ENCODE results near the gene HSF4. TPM values are rescaled to one million over a fixed set of nuclear protein-coding genes. Genes with fewer than 3 reads are reported as not detected.

Gene HSF4
- total RNA-seq, 1 experiment from 2014 or later = 1.2 TPM

DNA sequence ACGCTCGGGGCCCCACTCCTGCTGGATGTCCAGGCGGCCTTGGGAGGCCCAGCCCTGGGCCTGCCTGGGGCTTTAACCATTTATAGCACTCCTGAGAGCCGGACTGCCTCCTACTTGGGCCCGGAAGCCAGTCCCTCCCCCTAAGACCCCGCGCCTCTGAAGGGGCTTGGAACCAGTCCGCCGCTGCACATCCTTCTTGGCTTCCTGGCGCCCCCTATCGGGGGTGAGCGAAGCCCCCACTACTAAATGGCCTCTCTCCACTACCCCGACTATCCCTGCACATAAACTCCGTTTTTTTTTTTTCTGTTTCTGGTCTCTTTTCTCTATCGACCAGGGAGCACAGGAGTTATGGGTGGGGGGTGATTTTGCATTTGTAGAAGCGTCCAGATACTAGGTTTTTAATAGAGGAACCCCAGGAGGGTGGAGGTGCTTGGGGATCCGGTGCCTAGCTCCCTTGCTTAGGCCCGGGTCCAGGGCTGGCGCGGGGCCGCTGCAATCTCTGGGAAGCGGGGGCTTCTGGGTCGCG, 5.2 kb downstream of the HSF4 start:
- Mint-ChIP-seq H3K4me1 (peaks cover 36 to 60% of the 10 kb centered on the region in 2 experiments), H3K36me3 (ENCODE audit: insufficient read depth in 1 of 3, low read depth in 3 of 3) (peaks cover 0 to 2% (median 0%) of the 10 kb centered on the region in 3 experiments; a peak in 1 of 7 replicates), H3K27ac (no peak overlapping the region), H3K27me3 (ENCODE audit: low read depth) (peaks cover 89% of the 10 kb centered on the region), H3K9me3 (peaks cover 0 to 3% of the 10 kb centered on the region in 2 experiments; a peak in 1 of 5 replicates), H3K4me3 (peak overlapping the region; percentile 62 to 87)
- H3K4me1 ChIP-seq (ENCODE audit: insufficient read depth, low read length) = peaks cover 5% of the 10 kb centered on the region; the same call in 1 of the 2 replicates
- H3K9me3 ChIP-seq (ENCODE audit: control insufficient read depth, low read depth, low read length) = no peaks in the 10 kb centered on the region
- H3K79me1 ChIP-seq (ENCODE audit: insufficient read depth, low read depth, low read length, poor library complexity, severe bottlenecking) = no peaks in the 10 kb centered on the region
- H2AK5ac ChIP-seq (ENCODE audit: insufficient read length, low read length) = no peak overlapping the region
- H4K20me1 ChIP-seq (ENCODE audit: control insufficient read depth, insufficient read depth, insufficient read length) = no peaks in the 10 kb centered on the region
- H2BK12ac ChIP-seq (ENCODE audit: insufficient read length, low read depth, low read length) = no peak overlapping the region
- H4K91ac ChIP-seq (ENCODE audit: insufficient read length, low read depth, low read length) = no peak overlapping the region
- no peak overlapping the region for H3K4ac ChIP-seq (ENCODE audit: low read depth, low read length)
- peaks cover 67% of the 10 kb centered on the region for H3K27me3 ChIP-seq (ENCODE audit: insufficient read depth, low read length)
- no peak overlapping the region for H4K8ac ChIP-seq (replicated peaks; ENCODE audit: insufficient read length, low read depth, low read length)
- no peak overlapping the region for H2BK15ac ChIP-seq (ENCODE audit: low read depth, low read length)
- no peak overlapping the region for H3K14ac ChIP-seq (ENCODE audit: insufficient read depth, low read length)
- H3K27ac ChIP-seq (ENCODE audit: insufficient read length, low read depth, low read length) = no peak overlapping the region
- H3K4me2 ChIP-seq (ENCODE audit: insufficient read depth, insufficient read length, low read length) = peak overlapping the region; percentile 60
- no peak overlapping the region for H3K56ac ChIP-seq (ENCODE audit: insufficient read length, low read depth, low read length)
- H2BK5ac ChIP-seq (ENCODE audit: insufficient read length, low read length) = no peak overlapping the region
- no peak overlapping the region for H4K5ac ChIP-seq (ENCODE audit: insufficient read length, low read depth, low read length)
- H2BK120ac ChIP-seq (ENCODE audit: low read depth, low read length, poor library complexity, severe bottlenecking) = no peak overlapping the region
- H3K23ac ChIP-seq (ENCODE audit: insufficient read length, low read depth, low read length) = no peak overlapping the region
- TF ChIP-seq, protein P1, sequence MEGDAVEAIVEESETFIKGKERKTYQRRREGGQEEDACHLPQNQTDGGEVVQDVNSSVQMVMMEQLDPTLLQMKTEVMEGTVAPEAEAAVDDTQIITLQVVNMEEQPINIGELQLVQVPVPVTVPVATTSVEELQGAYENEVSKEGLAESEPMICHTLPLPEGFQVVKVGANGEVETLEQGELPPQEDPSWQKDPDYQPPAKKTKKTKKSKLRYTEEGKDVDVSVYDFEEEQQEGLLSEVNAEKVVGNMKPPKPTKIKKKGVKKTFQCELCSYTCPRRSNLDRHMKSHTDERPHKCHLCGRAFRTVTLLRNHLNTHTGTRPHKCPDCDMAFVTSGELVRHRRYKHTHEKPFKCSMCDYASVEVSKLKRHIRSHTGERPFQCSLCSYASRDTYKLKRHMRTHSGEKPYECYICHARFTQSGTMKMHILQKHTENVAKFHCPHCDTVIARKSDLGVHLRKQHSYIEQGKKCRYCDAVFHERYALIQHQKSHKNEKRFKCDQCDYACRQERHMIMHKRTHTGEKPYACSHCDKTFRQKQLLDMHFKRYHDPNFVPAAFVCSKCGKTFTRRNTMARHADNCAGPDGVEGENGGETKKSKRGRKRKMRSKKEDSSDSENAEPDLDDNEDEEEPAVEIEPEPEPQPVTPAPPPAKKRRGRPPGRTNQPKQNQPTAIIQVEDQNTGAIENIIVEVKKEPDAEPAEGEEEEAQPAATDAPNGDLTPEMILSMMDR (conservative IDR thresholded peaks at IDR 0.05) = peak; percentile 92
- DNase-seq = peak; percentile 89
- H3K23me2 ChIP-seq (ENCODE audit: insufficient read length, low read depth, low read length, poor library complexity, severe bottlenecking) = peaks cover 16% of the 10 kb centered on the region
- H2BK20ac ChIP-seq (ENCODE audit: low read depth, low read length, poor library complexity, severe bottlenecking) = no peak overlapping the region
- H3K79me2 ChIP-seq (ENCODE audit: insufficient read depth, low read length) = no peaks in the 10 kb centered on the region
- no peak overlapping the region for H2AFZ ChIP-seq (ENCODE audit: low read length)
- no peak overlapping the region for H3T11ph ChIP-seq (ENCODE audit: low read length)
- no peak overlapping the region for H3K18ac ChIP-seq (ENCODE audit: insufficient read length, low read depth, low read length)
- no peak overlapping the region for H3K9ac ChIP-seq (ENCODE audit: extremely low read depth, insufficient read length, low read length)
- no CpG with 5 or more reads among the region's 24 CpGs for WGBS (ENCODE audit: extremely low coverage, insufficient read length, low lambda C conversion rate)

Measured in H9 (cell line).